OCI-LY7 (cell line): Measurements from ENCODE around the gene SNX10. TPM values are rescaled to one million over a fixed set of nuclear protein-coding genes. Genes with fewer than 3 reads are reported as not detected.

Source experiments
- BruUV-seq: library from RNA; stranded (reverse); fragments of 400-500 nt; replicated peaks from 2 replicates; lab custom pipeline; 2021; lab: Mats Ljungman, UMichigan
- CTCF ChIA-PET: fragments of 300-600 bp; sonication (Branson Sonifier 250); formaldehyde crosslinking; loops from one replicate; lab custom pipeline; 2022; ENCODE audit warnings: antibody characterized with exemption; ENCODE audit not compliant: unreplicated experiment; lab: Charles Lee
- POLR2A ChIA-PET: fragments of 300-600 bp; sonication (Branson Sonifier 250); formaldehyde crosslinking; loops from one replicate; lab custom pipeline; 2022; ENCODE audit warnings: antibody characterized with exemption; lab: Charles Lee
- DNase-seq: peaks from one replicate; pipeline ENCODE4 v3.0.0-alpha.2; 2015; ENCODE audit warnings: low spot score
- H2AFZ ChIP-seq: fragments of 200-600 bp; sonication (generic), shearing (Covaris generic); 2 replicates; pipeline ENCODE4 v1.6.1; 2014; ENCODE audit warnings: mild to moderate bottlenecking, antibody characterized with exemption, low read length, moderate library complexity
- H3K27ac ChIP-seq: fragments of 200-600 bp; sonication (generic); 2 replicates; pipeline ENCODE4 v1.5.1; 2014; ENCODE audit warnings: mixed run types, low read depth, mild to moderate bottlenecking, moderate library complexity, low read length, inconsistent platforms; ENCODE audit not compliant: poor library complexity, severe bottlenecking
- H3K36me3 ChIP-seq: fragments of 200-600 bp; sonication (generic); 2 replicates; pipeline ENCODE4 v1.6.1; 2014; ENCODE audit warnings: mild to moderate bottlenecking, antibody characterized with exemption, low read length, moderate library complexity, mixed read lengths; ENCODE audit not compliant: insufficient read depth
- H3K4me1 ChIP-seq: fragments of 200-600 bp; sonication (generic); 2 replicates; pipeline ENCODE4 v1.5.1; 2014; ENCODE audit warnings: mild to moderate bottlenecking, low read length; ENCODE audit not compliant: insufficient read depth, poor library complexity, severe bottlenecking
- H3K4me2 ChIP-seq: fragments of 200-600 bp; sonication (generic); 2 replicates; pipeline ENCODE4 v1.6.1; 2014; ENCODE audit warnings: mild to moderate bottlenecking, low read length
- H3K4me3 ChIP-seq: fragments of 200-600 bp; sonication (generic); 2 replicates; pipeline ENCODE4 v1.5.1; 2014; ENCODE audit warnings: mild to moderate bottlenecking, low read depth, low read length; ENCODE audit not compliant: poor library complexity, severe bottlenecking
- H3K79me2 ChIP-seq: fragments of 200-600 bp; sonication (generic); 2 replicates; pipeline ENCODE4 v1.6.1; 2016; ENCODE audit warnings: low read depth, mild to moderate bottlenecking, low read length, moderate library complexity, mixed read lengths; ENCODE audit not compliant: insufficient read depth
- H3K9me2 ChIP-seq: fragments of 200-600 bp; sonication (generic); 2 replicates; pipeline ENCODE4 v1.6.1; 2016; ENCODE audit warnings: mild to moderate bottlenecking, low read length, mixed read lengths; ENCODE audit not compliant: insufficient read depth
- H3K9me3 ChIP-seq: fragments of 200-600 bp; sonication (generic); 2 replicates; pipeline ENCODE4 v1.6.1; 2014; ENCODE audit warnings: mild to moderate bottlenecking, mixed run types, low read length, mixed read lengths
- H4K20me1 ChIP-seq: fragments of 200-600 bp; sonication (generic); 2 replicates; pipeline ENCODE4 v1.6.1; 2014; ENCODE audit warnings: mild to moderate bottlenecking, antibody characterized with exemption, low read length, moderate library complexity, mixed read lengths; ENCODE audit not compliant: insufficient read depth
- CTCF ChIP-seq: fragments of 200-600 bp; sonication (generic); conservative IDR thresholded peaks from 2 replicates; pipeline ENCODE4 v1.5.1; 2014; ENCODE audit warnings: mild to moderate bottlenecking, antibody characterized with exemption, low read length, moderate library complexity, mixed read lengths
- EZH2phosphoT487 ChIP-seq: fragments of 200-600 bp; sonication (generic); IDR thresholded peaks from 2 replicates; pipeline ENCODE4 v1.6.1; 2018; ENCODE audit warnings: low read depth, borderline replicate concordance, mild to moderate bottlenecking, mixed run types, antibody characterized with exemption, low read length, moderate library complexity, mixed read lengths
- intact Hi-C: fragments of 100-400 bp; cut with micrococcal nuclease; formaldehyde crosslinking; loops from one replicate; pipeline ENCODE4 v1.10.0; 2022; ENCODE audit not compliant: unreplicated experiment
- total RNA-seq, 2 experiments: library from RNA; depleted of rRNA in 1 of 2; stranded (reverse); fragments of >200 nt in 1 of 2; shearing (Covaris generic) in 1 of 2; gene quantifications; 2 replicates each; pipeline ENCODE4 v1.2.3, GENCODE V29; 2014 to 2022

Gene SNX10
- total RNA-seq, 2 experiments from 2014 or later, result 14.3 to 32.9 TPM

- DNase-seq, result no peak
- BruUV-seq, result no TSS peak
- no peak overlapping the region for H3K27ac ChIP-seq
- no peak overlapping the region for H3K4me2 ChIP-seq
- no peaks in the 10 kb centered on the region for H3K9me2 ChIP-seq
- H3K4me1 ChIP-seq, result no peaks in the 10 kb centered on the region
- ChIA-PET CTCF (no interaction called here), POLR2A (no interaction called here)
- H4K20me1 ChIP-seq, result no peaks in the 10 kb centered on the region
- TF ChIP-seq CTCF (no peak), EZH2phosphoT487 (no peak)
- H3K36me3 ChIP-seq, result no peaks in the 10 kb centered on the region
- no peaks in the 10 kb centered on the region for H3K9me3 ChIP-seq
- no peaks in the 10 kb centered on the region for H3K79me2 ChIP-seq
- H2AFZ ChIP-seq, result no peak overlapping the region
- intact Hi-C loops, result no loop called here
- H3K4me3 ChIP-seq, result no peak overlapping the region
These were observed 127.5 kb downstream of the SNX10 start for GRCh38 chr7:26419198-26419597.

DNA sequence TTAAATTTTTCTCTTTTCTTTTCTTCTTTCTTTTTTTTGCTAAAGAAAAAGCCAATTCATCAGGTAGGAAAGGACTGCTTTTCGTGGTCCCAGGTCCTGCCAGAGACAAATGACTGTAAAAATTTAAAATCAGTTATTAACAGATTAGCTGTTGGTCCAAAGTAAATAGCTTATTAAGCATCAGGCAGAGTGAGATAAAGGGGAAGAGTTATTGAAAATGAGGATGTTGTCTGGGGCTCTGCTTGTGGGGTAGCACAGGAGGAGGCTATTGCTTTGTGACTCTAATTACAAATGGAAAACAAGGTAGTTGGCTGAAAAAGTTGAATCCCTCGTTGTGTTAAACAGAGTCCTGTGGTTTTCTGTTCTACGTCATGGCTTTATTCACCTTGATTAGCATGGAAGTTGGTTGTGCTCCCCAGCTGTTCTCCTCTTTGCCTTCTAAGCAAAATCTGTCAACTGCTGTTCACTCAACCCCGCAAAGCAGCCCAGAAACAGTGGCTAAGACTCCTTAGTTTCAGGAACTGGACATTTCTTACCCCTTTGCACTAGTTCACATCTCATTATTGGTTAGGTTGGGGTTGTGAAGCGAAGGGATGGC, 128.9 kb downstream of the SNX10 start:
- ChIA-PET POLR2A (interaction anchor here (1.0 to 1.4 kb wide), 4 partner anchors 10 to 23 kb away, joined by 3 to 5 read pairs (median 4); no protein-coding TSS in a partner anchor), CTCF (no interaction called here)
- no peaks in the 10 kb centered on the region for H3K9me2 ChIP-seq
- H3K79me2 ChIP-seq, result no peaks in the 10 kb centered on the region
- H3K4me2 ChIP-seq, result no peak overlapping the region
- no peak for TF ChIP-seq CTCF
- TF ChIP-seq EZH2phosphoT487, result no peak
- no peaks in the 10 kb centered on the region for H3K4me1 ChIP-seq
- no peak for DNase-seq
- H3K27ac ChIP-seq, result no peak overlapping the region
- no peaks in the 10 kb centered on the region for H4K20me1 ChIP-seq
- intact Hi-C loops, result no loop called here
- H3K4me3 ChIP-seq, result no peak overlapping the region
- no peaks in the 10 kb centered on the region for H3K9me3 ChIP-seq
- H2AFZ ChIP-seq, result no peak overlapping the region
- H3K36me3 ChIP-seq, result no peaks in the 10 kb centered on the region
- BruUV-seq, result no TSS peak

- intact Hi-C loops, result no loop called here
- no peaks in the 10 kb centered on the region for H3K9me2 ChIP-seq
- TF ChIP-seq CTCF, result no peak
- no peak for TF ChIP-seq EZH2phosphoT487
- no peak overlapping the region for H3K27ac ChIP-seq
- CTCF ChIA-PET, result no interaction called here
- DNase-seq, result no peak
- no peak overlapping the region for H3K4me2 ChIP-seq
- no peak overlapping the region for H3K4me3 ChIP-seq
- no peaks in the 10 kb centered on the region for H3K79me2 ChIP-seq
- POLR2A ChIA-PET, result interaction anchor here (1.4 kb wide), 1 partner anchor 13 kb away, joined by 3 read pairs; no protein-coding TSS in a partner anchor
- BruUV-seq, result no TSS peak
- H3K36me3 ChIP-seq, result no peaks in the 10 kb centered on the region
- H3K4me1 ChIP-seq, result no peaks in the 10 kb centered on the region
- H4K20me1 ChIP-seq, result no peaks in the 10 kb centered on the region
- no peaks in the 10 kb centered on the region for H3K9me3 ChIP-seq
- no peak overlapping the region for H2AFZ ChIP-seq
These were observed 131.1 kb downstream of the SNX10 start for GRCh38 chr7:26422761-26423160.
